HTERT RPE-1 (cell line): ENCODE results near the gene DNASE2B.
"Not testable (repeated sequence)": the region's sequence is repeated elsewhere in the genome, so short reads cannot be mapped to it uniquely, and the experiment has no call there.

Experiments used
- in situ Hi-C: fragments of 300-500 bp; cut with MboI; formaldehyde crosslinking; loops from 4 replicates; pipeline ENCODE4 v1.14.3; 2020; ENCODE audit warnings: low sequenced_read_pairs

DNASE2B gene

GRCh38 chr1:84412316-84412942 lies 14.1 kb downstream of the DNASE2B start:
- in situ Hi-C loops = no loop called here

DNA sequence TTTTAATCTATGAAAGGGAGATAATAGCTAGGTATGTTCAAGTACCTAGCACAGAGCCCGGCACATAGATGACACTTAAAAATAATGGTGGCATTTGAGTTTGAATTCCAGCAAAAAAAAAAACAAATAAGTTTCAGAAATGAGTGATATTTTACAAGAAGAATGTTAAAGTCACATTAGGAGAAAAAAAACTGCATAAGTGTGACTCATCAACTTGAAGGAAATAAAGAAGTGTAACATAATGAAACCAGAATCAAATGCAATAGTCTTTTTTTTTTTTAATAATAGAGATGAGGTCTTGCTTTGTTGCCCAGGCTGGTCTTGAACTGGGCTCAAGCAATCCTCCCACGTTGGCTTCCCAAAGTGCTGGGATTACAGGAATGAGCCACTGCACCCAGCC lies 17.1 kb downstream of the DNASE2B start:
- in situ Hi-C loops = no loop called here

GRCh38 chr1:84422909-84423308 lies 24.6 kb downstream of the DNASE2B start:
- in situ Hi-C loops = no loop called here

DNA sequence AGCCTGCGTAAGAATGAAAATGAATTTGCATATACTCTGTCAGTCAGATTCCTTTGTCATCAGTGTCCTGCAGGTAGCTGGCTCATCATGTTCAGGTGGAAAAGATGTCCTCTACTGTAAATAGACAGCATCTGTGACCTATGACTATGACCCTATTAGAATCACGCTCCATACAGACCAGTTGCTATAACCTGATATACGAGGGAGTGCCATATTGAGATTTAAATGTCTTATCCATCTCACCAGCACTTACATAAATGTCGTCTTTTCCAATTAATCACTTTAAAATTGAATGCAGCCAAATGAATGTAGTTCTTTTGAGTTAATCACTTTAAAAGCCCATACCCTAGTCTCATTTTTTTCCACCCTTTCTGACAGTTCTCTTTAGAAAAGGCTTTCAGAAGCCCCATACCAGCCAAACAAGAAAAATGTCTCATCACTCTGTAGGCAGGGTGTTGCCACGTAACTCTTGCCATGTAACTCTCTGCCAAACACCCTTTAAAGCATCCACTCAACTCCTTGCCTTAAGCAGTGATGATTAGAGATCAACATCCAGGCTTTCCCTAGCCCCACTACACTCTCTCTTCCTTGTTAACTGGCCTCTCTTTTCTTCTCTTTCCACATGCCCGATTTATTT lies 26.3 kb downstream of the DNASE2B start:
- in situ Hi-C loops = no loop called here

DNA sequence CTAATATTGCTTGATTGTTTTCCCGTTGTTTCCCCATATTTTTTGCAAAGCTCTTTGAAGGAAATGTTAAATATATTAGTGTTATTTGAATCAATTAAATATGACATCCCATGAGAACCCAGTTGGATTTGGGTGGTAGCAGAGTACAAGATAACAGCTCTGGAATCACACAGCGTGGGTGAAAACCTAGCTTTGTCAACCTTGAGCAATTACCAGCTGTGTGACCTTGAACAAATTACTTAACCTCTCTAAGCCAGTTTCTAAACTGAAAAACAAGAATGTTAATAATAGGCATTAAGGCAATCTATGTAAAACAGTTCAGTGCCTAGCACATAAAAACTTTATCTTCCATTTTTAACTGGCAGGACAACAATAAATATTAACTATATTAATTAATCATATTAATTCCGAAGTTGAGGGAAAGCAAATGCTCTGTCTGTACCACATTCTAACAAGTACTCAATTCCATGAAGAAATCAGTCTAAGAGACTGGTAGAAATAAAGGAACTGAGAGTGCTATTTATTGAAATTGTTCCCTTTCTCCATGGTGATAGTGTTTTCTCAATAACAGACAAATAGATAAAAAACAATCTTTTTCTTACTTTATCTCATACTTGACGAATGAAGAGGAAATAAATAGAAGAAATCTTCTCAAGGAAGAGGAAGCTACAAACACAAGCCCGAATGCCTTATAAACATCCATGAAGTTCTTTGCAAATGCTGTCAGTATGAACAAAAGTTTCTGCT lies 27.0 kb downstream of the DNASE2B start:
- in situ Hi-C loops = no loop called here

- in situ Hi-C loops = no loop called here
Observed at GRCh38 chr1:84426376-84426775, 28.1 kb downstream of the DNASE2B start.

GRCh38 chr1:84427250-84428188 lies 29.2 kb downstream of the DNASE2B start:
- in situ Hi-C loops = no loop called here

DNA sequence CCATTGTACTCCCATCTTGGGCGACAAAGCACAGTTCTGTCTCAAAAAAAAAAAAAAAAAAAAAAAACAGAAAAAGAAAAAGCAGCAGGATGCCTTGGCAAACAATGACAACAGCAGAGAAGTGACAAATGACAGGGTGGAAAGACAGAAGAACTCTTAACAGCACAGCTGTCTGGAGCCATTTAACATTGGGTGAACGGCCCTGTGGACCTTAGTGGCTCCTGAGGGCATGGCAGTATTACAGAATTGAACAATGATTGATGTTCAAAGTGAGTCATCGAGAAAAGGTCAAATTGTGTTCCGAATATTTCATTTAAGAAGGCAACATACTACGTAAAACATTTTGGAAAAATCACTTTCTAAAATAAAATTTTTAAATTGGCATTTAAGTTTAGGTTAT lies 30.0 kb downstream of the DNASE2B start:
- in situ Hi-C loops = no loop called here

GRCh38 chr1:84429231-84429630 lies 30.9 kb downstream of the DNASE2B start:
- in situ Hi-C loops = no loop called here

GRCh38 chr1:84430546-84430945 lies 32.3 kb downstream of the DNASE2B start:
- in situ Hi-C loops = no loop called here

DNA sequence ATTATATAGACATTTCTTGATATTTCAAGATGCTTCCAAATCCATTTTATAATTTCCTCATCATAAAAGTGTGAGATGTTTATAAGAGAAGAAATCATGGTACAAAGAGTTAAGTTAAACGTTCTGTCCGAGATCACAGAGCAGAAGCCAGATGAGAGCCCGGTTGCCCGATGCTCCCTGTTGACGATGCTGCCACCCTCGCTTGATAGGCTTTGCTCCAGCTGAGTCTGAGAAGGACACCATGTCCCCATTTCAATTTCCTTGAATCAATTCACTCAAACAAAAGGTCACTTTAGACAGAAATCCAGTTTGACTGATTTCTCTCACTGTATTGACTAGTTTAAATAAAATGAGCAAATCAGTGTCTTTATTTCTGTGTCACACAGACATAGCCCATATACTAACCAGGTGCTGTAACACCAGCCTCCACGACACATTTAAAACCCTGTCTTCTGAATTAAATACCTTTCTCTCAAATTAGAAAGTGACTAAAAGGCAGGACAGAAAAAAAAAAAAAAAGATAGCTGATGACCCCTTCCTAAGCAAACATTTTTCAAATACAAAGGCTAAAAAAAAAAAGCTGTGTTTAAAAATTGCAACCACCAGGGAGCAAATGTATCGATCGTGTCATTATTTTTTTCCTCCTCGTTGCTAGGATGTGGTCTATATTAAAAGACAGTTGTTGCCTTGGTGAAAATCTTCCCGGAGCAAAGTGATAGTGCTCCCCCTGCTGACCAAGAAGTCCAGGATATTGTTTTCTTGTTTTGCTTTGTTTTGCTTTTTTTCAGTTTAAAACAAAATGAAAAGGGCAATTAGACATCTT lies 35.2 kb downstream of the DNASE2B start:
- in situ Hi-C loops = no loop called here

DNA sequence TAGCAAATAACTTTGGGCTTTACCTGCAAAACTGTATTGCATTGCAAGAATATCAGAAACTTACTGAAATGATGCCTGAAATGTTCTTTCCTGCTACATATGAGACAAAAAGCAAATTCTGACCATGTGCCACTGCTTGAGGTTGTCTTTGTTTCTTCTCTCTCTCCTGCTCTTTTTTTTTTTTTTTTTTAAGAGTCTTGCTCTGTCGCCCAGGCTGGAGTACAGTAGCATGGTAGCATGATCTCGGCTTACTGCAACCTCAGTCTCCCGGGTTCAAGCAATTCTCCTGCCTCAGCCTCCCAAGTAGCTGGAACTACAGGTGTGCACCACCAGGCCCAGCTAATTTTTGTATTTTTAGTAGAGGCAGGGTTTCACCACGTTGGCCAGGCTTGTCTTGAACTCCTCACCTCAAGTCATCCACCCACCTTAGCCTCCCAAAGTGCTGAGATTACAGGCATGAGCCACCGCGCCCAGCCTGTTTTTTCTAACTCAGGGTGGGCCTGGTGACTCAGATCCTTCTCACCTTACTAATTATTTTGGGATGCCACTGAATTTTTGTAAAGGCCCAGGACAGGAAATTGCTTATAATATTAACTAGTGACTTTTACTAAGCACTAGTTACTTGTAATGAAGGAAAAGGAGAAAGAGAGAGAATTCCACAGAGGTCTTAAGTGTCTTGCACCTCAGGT lies 35.9 kb downstream of the DNASE2B start:
- in situ Hi-C loops = no loop called here

DNA sequence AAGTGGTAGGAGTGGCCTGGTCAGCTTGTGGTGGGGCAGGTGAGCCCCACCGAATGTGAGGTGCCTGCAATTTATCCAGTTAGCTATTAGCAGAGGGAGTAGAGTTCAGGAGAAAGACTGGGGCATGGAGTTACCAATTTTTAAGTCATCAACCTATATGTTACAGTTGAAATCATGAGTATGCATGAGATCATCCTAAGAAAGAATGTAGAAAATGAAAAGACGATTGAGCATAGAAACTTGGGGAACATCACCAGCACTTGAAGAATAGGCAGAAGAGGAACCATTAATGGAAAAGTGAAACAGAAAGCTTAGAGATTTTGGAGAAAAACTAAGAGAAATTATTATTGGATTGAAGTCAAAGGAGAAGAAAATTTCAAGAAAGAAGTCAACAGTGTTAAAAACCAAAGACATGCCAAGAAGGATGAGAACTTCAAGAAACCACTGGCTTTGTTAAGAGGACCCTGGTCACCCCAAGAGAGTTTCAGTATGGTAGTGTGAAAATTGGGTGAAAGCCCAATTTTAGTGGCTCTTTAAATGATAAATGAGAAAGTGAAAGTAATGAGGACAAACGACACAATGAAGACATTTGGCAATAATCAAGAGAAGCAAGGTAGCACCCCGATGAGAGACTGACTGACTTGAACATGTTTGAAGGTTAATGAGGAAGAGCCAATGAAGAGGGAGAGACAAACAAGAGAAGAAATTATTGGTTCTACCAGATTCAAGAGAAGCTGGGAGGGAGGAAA lies 36.7 kb downstream of the DNASE2B start:
- in situ Hi-C loops = no loop called here

DNA sequence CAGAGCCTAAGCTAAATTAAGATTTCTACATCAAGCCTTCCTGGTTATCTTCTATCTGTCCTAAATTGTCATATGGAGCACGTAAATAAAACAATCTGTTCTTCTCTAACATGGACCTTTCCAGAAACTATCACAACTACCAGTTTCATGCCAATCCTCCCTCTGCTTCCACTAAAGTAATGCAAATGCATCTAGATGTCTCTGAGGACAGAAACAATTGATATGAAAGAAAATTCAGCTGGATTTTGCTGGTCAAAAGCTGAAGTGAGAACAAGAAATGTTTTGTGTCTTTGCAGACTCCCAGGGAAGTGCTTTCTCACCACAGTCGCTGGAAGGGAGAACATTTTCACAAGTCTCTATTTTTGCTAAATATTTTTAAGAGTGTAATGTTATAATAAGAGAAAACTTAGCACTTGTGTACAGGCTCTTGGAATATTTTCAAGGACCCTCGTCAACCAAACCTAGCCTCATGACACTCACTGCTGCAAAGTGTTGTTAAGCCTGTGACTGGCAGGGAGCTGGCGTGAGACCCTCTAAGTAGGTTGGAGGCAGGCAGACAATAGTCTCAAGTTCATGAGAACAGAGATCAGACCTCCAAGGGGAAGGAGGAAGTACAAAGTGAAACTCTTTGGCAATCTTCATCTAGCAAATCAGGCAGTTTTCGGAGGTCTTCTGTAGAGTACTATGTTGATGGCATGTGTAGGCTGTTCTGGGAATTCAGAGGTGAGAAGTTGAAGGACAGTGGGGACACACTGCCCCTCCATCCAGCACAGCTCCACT lies 38.8 kb downstream of the DNASE2B start:
- in situ Hi-C loops = no loop called here

DNA sequence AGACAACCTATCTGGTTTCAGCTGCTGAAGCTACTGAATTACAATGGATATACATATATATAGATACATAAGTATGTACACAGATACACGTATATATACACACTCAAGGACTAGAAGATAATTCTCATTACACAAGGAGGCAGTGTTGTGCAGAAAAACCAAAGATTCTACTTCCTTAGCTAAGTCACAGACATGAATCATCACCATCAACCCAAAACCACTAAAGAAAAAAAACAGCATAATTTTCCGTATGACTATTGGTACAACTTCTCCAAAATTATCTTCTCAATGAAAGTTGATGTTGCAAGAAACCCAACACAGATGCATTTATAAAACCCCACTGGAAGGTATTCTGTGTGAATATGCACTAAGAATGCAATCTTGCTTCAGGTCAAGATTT lies 44.0 kb downstream of the DNASE2B start:
- in situ Hi-C loops = no loop called here

DNA sequence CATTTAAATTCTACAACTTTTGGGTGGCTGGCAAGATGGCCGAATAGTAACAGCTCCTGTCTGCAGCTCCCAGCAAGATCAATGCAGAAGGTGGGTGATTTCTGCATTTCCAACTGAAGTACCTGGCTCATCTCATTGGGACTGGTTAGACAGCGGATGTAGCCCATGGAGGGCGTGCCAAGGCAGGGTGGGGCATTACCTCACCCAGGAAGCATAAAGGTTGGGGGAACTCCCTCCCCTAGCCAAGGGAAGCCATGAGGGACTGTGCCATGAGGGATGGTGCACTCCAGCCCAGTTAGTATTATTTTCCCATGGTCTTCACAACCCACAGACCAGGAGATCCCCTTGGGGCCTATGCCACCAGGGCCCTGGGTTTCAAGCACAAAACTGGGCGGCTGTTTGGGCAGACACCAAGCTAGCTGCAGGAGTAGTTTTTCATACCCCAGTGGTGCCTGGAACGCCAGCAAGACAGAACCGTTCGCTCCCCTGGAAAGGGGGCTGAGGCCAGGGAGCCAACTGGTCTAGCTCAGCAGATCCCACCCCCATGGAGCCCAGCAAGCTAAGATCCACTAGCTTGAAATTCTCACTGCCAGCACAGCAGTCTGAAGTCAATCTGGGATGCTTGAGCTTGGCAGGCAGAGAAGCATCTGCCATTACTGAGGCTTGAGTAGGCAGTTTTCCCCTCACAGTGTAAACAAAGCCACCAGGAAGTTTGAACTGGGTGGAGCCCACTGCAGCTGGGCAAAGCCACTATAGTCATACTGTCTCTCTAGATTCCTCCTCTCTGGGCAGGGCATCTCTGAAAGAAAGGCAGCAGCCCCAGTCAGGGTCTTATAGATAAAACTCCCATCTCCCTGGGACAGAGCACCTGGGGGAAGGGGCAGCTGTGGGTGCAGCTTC lies 44.7 kb downstream of the DNASE2B start:
- in situ Hi-C loops = not testable (repeated sequence)

DNA sequence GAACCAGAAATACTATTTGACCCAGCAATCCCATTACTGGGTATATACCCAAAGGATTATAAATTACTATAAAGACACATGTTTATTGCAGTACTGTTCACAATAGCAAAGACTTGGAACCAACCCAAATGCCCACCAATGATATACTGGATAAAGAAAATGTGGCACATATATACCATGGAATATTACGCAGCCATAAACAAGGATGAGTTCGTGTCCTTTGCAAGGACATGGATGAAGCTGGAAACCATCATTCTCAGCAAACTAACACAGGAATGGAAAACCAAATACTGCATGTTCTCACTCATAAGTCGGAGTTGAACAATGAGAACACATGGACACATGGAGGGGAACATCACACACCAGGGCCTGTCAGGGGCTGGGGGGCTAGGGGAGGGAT lies 50.4 kb downstream of the DNASE2B start:
- in situ Hi-C loops = not testable (repeated sequence)
